Stimulated activated CD4-positive, alpha-beta T cell treated with anti-CD3 and anti-CD28 coated beads, Interleukin-1b, Interleukin-23, amount 100 ng/mL, for 48 hours (primary cell): ENCODE data around the gene SHANK2.

Experiments used
- DNase-seq: peaks from one replicate; pipeline ENCODE4 v3.0.0-alpha.2; 2020

SHANK2 gene

DNA sequence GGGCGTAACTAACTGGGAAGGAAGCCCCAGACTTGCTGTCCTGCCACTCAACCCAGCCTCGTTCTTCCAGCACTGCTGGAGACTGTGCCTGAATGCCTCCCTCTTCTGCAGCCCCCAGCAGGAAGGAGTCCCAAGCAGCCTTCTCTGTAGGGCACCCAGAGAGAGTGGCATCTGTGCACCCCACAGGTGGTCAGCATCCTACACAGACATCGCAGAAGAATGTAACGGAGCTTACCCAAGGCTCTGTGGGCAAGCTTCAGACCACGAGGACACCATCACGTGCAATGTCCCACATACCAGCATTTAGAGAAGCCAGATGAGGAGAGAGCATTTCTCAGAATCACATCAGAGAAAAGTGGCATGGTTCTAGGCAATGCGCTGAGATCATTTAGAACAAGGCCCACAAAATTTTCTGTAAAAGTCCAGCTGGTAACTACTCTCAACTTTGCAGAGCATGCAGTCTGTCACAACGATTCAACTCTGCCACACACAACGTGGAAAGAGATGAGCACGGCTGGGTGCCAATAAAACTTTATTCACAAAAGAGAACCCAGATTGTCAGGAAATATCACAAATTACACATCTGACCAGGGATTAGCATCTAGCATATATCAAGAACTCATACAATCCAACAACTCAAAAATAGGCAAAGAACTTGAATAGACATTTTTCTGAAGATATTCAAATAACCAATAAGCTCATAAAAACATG lies 33.4 kb downstream of the SHANK2 start:
- no peak for DNase-seq

- DNase-seq: no peak
Observed at GRCh38 chr11:71215425-71215965, 36.9 kb downstream of the SHANK2 start.

DNA sequence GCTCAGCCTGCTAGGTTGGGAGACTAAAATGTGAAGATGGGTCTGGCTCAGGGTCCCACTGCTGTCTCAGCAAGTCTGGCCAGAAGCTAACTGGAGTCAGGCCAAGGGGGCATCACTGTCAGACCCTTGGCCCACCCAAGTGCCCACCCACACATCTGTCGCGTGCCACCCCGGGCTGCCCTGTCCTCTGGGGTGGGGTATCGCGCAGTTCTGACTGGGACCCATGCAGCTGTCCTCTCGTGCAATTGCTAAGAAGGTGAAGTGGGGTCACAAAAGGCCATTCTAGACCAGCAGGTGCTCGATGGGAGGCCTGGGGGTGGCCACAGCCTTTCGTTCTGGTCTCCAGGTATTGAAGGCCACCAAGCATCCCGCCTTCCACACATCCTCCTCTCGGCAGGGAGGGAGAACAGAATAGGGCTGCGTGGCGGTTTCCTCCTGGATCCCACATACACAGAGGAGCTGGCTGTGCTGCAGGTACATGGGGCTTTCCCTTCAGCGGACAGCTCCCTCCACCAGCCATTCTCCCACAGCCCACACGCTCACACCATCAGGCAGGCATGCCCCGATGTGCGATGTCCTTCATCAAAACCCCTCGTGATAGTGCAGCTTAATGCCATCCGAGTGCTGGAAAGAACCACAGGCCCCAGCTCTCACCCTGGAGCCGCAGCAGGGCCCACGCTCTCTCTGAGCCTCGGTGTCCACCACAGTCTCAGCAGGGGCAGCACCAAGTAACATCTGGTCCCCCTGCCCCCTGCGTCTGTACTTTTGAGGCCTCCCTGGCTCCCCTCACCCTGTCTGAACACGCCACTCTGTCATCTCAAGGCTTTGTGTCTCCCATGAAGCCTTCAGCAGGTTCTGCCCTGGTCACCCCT lies 37.6 kb downstream of the SHANK2 start:
- no peak for DNase-seq

- no peak for DNase-seq
Observed at GRCh38 chr11:71213696-71214552, 38.5 kb downstream of the SHANK2 start.

GRCh38 chr11:71212871-71213559 lies 39.4 kb downstream of the SHANK2 start:
- DNase-seq: no peak

DNA sequence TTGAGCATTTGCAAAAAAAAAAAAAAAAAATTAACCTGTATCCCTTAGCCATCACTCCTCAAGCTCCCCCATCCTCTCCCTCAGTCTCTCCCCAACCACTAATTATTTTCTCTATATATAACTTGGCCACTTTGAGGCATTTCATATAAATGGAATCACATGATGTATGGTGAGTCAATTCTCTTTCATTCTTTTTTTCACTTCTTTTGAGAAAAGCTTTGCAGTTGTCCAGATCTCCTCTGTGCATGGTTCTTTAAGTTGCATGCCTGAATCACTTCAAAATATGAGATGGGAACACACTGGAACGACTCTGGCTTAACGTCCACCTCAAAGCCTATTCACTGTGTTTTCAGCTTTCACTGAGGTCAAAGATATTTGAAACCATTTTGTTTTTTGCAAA lies 40.7 kb downstream of the SHANK2 start:
- DNase-seq: no peak

DNA sequence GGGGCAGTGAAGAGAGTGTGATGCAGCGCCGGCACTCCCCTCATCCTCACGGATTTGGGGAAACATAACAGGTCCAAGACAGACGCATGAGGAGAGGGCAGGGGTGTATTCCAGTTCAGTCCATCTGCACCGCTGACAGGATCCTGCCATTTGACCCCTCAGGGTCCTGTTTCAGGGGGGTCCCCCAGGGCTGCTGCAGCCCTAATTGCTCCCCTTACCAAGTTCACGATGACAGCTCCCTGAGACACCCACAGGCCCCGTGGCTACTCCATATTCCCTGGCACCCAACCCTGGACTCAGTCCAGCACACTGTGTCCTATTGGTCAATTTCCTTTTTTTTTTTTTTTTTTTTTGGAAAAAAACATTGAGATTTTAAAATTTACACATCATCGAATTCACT lies 41.5 kb downstream of the SHANK2 start:
- DNase-seq: no peak

DNA sequence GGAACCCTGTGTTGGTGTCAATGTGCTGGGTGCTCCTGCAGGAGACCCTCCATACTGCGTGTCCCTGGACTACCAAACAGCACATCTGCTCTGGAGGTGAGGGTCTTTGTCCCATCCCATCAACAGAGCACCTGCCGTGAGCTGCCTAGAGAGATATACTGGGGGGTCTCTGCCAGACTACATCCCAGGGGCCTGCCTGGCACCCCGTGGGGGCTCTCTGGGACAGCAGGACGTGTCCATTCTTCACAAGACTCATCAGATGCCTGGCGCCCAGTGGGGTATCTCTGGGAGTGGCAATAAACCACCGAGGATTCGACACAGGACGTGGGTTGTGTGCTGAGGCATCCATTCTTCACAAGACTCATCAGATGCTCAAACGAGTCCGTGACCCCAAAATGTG lies 42.7 kb downstream of the SHANK2 start:
- no peak for DNase-seq

- DNase-seq: no peak
Observed at GRCh38 chr11:71209181-71209580, 43.2 kb downstream of the SHANK2 start.

DNA sequence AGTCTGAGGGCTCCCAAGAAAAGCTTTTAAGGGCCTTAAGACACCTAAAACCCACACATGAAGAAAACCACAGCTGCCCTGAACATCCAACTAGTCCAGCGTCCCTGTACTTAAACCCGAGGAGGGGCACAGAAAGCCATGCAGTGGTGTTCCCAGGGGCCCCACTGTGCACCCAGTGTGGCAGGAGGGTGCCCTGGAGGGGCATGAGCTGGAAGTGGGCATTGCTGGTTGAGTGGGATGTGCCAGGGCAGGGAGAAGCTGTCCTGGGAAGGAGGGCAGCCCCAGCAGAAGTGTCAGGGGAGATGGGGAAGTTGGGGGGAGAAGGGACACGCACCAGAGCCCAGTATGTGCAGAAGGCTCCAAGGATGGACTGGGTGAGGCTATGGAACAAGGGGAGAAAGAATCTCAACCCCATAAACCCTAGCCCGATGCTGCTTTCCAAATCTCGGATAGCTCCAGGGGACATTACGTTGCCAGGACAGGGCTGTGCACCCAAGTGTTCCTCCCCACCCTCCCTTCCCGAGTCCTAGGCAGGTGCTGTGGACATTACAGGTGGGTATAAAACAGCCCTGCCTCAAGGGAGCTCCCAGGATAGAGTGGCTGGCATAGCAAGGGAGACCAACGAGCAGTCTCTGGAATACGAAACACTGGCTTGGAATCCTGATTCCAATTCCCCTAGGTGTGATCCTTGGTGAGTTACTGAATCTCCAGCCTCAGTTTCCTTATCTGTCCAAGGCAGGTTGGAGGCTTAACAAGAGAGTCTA lies 44.2 kb downstream of the SHANK2 start:
- DNase-seq: no peak

DNA sequence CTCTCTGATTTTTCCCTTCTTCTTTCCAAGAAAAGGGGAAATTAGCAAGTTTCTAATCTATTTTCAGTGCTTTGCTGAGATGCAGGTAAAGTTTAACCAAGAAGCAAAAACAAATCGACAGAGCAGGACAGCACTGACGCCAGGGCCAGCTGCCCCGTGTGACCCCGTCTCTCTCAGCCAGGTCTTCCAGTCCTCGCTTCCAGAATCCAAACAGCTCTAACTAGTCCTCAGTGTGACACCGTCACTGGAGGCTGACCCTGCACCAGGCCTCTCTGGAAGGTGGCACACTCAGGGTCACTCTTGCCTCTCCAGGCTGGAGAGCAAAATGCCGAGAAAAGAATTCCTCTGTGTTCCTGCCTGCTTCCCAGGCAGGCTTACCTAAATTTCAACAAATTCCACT lies 44.8 kb downstream of the SHANK2 start:
- DNase-seq: no peak

GRCh38 chr11:71206186-71206585 lies 46.2 kb downstream of the SHANK2 start:
- no peak for DNase-seq

DNA sequence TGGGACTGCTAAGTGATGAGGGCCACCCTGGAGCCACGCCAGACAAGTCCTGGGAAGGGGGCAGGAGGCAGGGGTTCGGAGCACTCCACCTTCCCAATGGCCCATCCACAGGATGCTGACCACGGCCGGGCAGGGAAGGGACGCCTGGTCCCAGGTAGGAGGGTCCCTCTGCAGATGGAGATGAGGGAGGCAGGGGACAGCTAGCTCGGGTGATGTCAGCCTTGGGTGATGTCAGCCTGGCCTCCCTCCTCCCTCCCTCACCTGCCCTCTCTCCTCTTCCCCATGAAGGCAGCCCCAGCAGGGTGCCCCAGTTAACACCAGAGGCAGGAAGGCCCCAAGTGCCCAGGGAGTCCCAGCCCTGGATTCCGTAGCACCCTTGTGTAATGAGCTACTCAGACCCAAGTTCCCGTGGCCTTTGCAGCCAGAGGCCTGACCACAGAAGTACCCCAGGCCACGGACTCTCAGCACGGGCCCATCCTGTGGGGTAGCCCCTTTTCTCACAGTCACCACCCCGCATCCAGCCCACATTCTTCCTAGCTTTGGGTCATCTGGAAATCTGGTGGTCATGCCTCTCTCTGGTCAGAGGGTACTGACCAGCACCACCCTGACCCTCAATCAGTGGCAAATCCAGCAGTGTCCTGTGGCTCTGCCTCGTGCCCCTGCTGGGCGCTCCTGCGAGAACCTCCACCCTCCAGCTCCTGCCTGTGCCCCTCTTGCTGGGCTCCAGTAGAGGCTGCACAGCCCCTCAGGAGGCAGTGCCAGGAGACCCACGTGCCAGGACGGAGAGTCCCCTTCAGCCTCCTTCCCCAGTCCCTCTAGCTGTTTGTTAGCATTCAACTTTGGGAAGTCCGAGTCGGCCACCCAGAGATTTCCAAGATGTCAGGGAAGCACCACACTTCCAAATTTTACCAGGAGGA lies 47.4 kb downstream of the SHANK2 start:
- DNase-seq: no peak

- no peak for DNase-seq
Observed at GRCh38 chr11:71204294-71204693, 48.1 kb downstream of the SHANK2 start.

DNA sequence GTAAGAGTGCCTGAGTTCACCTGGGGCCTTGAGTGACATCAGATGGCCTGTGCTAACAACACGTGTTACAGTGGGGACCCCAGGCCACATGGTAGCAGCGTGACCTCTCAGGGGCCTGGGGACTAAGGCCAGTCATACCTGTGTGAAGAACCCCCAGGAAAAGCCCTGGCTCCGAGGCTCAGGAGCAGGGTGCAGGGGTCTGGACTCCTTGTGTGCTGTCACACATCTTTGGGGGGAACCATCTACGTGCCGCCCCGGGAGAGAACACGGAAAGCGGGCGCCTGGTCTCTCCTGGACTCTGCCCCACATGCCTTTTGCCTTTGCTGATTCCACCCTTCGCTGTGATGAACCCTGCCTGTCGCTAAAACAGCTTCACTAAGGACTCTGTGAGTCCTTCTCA lies 48.7 kb downstream of the SHANK2 start:
- no peak for DNase-seq

- DNase-seq: no peak
Observed at GRCh38 chr11:71202966-71203365, 49.4 kb downstream of the SHANK2 start.

GRCh38 chr11:71202598-71202944 lies 49.8 kb downstream of the SHANK2 start:
- DNase-seq: no peak
